ENCODE data around the gene VMP1.
"Not testable (repeated sequence)": the region's sequence is repeated elsewhere in the genome, so short reads cannot be mapped to it uniquely, and the experiment has no call there.

VMP1 gene

DNA sequence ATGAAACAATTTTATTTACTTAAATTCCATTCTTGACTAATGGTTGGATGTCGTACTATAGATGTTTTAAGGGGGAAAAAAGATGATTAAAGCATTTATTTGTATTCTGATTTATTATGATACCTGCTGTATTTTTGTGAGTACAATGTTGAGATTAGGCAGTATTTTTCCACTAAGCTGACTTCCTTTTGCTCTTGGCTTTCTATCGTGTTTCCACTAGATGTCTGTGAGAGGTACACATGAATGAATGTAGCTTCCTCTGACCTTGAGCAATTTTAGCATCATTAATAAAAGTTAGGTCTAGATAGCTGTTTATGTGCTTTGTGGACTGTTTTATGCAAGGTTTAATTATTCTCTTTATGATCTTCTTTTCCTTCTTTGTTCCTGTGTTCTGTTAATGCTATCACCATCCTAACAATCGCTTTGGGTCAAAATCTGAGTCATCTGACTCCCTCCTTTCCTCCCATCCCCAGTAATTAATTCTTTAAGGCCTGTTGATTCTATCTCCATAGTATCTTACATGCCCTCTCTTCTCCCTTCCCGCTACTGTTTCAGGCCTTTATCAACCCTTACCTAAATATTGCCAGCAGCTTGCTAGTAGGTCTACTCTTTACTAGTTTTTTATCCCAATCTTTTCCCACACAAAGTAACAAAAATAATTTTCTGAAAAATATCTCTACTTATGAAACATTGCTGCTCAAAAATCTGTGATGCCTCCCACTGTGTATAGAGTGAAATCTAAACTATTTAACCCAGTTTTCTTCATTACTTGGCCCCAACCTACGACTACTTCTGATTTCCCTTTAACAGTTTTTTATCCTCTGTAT is 76.0 kb downstream of the VMP1 start:
- DNase-seq = no peak

DNA sequence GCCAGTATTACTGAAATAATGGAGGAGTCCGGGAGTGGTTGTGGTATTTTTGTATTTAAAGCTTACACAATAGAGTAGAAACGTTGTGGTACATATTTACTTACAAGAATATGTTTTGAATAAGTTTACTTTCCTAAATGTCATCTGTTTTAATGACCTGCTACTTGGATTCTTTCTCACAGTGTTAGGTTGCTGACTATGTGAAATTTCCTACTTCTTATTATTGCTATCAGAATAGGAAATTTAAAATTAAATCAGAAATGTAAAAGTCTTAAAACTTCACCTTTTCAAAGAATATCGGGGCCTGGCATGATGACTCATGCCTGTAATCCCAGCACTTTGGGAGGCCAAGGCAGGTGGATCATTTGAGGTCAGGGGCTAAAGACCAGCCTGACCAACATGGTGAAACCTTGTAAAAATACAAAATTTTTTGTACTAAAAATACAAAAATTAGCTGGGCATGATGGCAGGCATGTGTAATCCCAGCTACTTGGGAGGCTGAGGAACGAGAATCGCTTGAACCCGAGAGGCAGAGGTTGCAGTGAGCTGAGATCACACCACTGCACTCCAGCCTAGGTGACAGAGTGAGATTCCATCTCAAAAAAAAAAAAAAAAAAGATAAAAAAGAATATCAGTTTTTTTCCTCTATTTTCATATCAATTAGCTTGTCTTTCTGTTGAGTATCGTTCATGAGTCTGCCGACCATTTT is 77.8 kb downstream of the VMP1 start:
- DNase-seq = no peak

DNA sequence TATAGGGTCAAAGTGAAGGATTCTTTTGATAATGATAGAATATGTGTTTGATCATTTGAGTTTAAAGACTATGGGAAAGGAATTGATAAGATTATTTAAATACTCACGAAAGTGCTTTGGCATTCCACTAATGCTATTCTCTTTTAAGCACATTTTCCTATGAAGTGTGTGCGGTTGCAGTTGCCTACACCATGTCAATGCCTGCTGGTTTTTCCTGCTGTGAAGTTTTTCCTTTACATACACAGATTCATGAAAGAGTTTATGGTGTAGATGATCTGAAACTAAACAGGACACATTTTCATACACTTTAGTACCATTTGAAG is 78.7 kb downstream of the VMP1 start:
- DNase-seq = no peak

DNA sequence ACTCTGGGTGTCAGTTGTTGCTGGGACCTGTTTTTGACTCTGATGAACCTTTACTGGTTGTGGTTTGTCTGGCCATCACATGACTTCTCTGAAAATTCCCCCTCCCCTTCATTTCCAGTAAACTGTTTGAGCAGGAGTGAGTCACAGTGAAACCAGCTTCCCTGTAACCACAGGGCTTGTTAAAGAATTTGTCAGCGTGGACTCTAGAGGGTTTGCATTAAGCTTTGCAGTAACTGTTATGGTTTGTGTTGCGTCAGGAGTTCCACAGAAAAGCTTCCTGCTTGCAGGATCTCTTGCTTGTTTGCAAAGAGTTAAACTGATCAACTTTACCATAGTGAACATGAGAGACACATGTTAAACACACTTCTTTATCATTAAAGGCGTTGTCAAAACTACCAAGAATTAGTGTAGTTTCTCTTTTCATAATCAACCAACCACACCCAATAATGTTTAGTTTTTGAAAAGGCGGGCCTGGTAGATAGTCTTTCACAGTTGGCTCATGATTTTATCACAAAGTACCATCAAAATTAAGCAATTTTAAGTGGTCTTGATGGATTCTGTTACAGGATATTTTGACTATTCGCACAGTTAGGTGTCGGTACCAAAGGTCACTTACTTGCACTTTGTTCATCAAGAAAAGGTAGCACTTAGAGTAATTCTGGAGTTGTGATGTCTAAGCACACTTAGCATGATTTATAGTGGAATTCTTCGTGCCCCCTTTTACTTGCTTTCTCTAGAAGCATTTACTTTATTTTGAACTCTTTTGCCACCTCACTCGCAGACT is 79.3 kb downstream of the VMP1 start:
- peak; percentile 34 for DNase-seq

DNA sequence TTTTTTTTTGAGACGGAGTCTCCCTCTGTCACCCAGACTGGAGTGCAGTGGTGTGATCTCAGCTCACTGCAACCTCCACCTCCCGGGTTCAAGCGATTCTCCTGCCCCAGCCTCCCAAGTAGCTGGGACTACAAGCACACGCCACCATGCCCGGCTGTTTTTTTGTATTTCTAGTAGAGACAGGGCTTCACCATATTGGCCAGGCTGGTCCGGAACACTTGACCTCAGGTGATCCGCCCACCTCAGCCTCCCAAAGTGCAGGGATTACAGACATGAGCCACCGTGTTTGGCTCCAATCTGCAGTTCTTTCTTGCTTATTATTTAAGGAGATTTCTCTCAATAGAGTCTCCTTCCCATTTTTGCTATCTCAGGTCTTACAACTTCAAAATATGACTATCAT is 82.4 kb downstream of the VMP1 start:
- not testable (repeated sequence) for DNase-seq

- DNase-seq = not testable (repeated sequence)
Observed at GRCh38 chr17:59790418-59790817, 83.0 kb downstream of the VMP1 start.

DNA sequence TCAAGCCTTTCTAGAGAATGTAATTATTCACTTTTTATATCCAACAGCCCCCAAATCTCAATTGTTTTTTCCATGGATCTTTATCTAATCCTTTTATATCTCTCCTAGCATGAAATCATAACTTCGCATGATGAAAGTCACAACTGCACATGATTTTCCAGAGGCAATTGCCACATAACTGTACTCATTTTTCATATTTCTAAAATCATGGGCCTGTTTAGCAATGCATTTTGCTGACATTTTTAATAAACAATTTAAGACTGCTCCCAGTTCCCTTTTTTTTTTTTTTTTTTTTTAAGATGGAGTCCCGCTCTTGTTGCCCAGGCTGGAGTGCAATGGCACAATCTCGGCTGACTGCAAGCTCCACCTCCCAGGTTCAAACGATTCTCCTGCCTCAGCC is 83.5 kb downstream of the VMP1 start:
- no peak for DNase-seq

DNA sequence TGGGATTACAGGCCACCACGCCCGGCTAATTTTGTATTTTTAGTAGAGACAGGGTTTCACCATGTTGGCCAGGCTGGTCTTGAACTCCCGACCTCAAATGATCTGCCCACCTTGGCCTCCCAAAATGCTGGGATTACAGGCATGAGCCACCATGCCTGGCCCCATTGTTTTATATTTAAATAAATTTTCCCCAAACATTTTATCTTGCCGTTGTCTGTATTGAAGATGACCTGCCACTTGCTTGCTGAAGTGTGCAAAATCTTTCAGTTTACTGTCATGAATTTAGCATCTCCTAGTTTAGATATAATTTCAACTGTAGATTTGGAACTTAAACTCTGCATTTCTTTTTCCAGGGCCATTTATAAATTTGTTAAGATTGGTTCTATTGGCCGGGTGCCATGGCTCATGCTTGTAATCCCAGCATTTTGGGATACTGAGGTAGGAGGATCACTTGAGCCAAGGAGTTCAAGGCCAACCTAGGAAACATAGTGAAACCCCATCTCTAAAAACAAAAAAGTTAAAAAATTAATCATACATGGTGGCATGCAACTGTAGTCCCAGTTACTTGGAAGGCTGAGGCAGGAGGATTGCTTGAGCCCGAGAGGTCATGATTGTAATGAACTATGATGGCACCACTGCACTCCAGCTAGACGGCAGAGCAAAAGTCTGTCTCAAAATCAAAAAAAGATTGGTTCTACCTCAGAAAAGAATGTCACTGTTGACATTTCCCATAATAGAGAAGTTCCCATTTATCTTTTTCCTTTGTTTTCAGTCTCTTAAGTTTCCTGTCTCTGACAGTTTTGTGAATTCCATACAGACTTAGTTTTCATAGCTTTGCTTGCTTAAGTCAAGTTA is 84.4 kb downstream of the VMP1 start:
- no peak for DNase-seq

GRCh38 chr17:59792458-59792823 is 85.0 kb downstream of the VMP1 start:
- DNase-seq = not testable (repeated sequence)

GRCh38 chr17:59793205-59793604 is 85.8 kb downstream of the VMP1 start:
- no peak for DNase-seq

- no peak for DNase-seq
Observed at GRCh38 chr17:59796138-59796537, 88.7 kb downstream of the VMP1 start.

GRCh38 chr17:59796785-59797205 is 89.3 kb downstream of the VMP1 start:
- no peak for DNase-seq

- DNase-seq = no peak
Observed at GRCh38 chr17:59798111-59798510, 90.7 kb downstream of the VMP1 start.

GRCh38 chr17:59800530-59800942 is 93.1 kb downstream of the VMP1 start:
- DNase-seq = no peak

DNA sequence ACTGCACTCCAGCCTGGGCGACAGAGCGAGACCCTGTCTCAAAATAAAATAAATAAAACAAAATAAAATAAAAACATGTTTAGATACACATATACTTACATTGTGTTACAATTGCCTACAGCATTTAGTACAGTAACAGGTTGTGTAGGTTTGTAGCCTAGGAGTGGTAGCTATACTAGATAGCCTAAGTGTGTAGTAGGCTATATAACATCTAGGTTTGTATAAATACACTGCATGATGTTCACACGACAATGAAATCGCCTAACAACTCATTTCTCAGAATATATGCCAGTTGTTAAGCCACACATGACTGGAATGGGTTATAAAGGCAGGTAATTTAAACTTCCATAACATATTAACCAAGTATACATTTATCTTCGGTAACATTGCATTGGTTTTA is 94.7 kb downstream of the VMP1 start:
- DNase-seq = no peak

- no peak for DNase-seq
Observed at GRCh38 chr17:59804901-59805465, 97.5 kb downstream of the VMP1 start.

- not testable (repeated sequence) for DNase-seq
Observed at GRCh38 chr17:59806322-59806721, 98.9 kb downstream of the VMP1 start.

GRCh38 chr17:59807892-59808509 is 100.5 kb downstream of the VMP1 start:
- DNase-seq = no peak

GRCh38 chr17:59810894-59811153 is 103.4 kb downstream of the VMP1 start:
- no peak for DNase-seq

GRCh38 chr17:59811209-59811608 is 103.8 kb downstream of the VMP1 start:
- DNase-seq = no peak

DNA sequence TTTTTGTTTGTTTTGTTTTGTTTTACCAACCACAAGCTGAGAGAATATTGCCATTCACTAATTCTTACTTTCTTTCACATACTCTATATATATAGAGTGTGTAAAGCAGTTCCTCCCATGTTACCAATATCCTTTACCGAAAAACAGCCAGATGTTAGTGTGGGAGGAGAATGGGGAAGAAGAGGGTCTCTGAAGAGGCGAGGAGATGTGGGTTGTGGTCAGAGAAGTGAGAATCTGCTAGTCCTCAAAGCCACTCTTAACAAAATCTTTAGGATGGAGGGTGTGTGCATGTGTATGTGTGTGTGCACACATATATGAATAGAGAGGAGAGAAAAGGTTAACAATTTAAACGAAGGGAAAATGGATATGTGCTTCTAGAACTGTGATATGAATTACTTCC is 104.7 kb downstream of the VMP1 start:
- no peak for DNase-seq

GRCh38 chr17:59814276-59814675 is 106.8 kb downstream of the VMP1 start:
- no peak for DNase-seq

Data from activated T-cell treated with anti-CD3 and anti-CD28 coated beads, Interleukin-2, amount 50 U/mL, for 1 hour (primary cell).